Measurements from ENCODE around the gene VPS13D. TPM values are rescaled to one million over a fixed set of nuclear protein-coding genes. Genes with fewer than 3 reads are reported as not detected.

The VPS13D gene
- total RNA-seq, 4 donors from 2014 or later = 60.9 to 91.6 (median 71.6) TPM

GRCh38 chr1:12302798-12303447, 73.1 kb downstream of the VPS13D start:
- Histone ChIP-seq H3K36me3 (peaks cover 0 to 72% of the 10 kb centered on the region in 2 donors), H3K9me3 (no peaks in the 10 kb centered on the region), H3K4me1 (no peaks in the 10 kb centered on the region), H3K27me3 (no peaks in the 10 kb centered on the region), H3K4me3 (no peak overlapping the region), H3K27ac (no peak overlapping the region)
- no peak for DNase-seq
- TF ChIP-seq CTCF (IDR thresholded peaks at IDR 0.05 in 4 of 5, conservative IDR thresholded peaks at IDR 0.05 in 1 of 5) (no peak), POLR2A (IDR thresholded peaks at IDR 0.05) (no peak)
- in situ Hi-C loops (cut with MboI; ENCODE audit: low sequenced_read_pairs in 4 of 4) = no loop called here
- no peak for ATAC-seq
- intact Hi-C loops (cut with DNase I; ENCODE audit: low total_unique reads) = no loop called here

GRCh38 chr1:12305377-12305776, 75.5 kb downstream of the VPS13D start:
- Histone ChIP-seq H3K9me3 (no peaks in the 10 kb centered on the region), H3K27ac (no peak overlapping the region), H3K27me3 (no peaks in the 10 kb centered on the region), H3K4me3 (no peak overlapping the region), H3K36me3 (peaks cover 0 to 69% of the 10 kb centered on the region in 2 donors), H3K4me1 (peaks cover 11 to 12% of the 10 kb centered on the region in 2 donors)
- DNase-seq (no peak), ATAC-seq (no peak)
- intact Hi-C loops (cut with DNase I; ENCODE audit: low total_unique reads) (no loop called here), in situ Hi-C loops (cut with MboI; ENCODE audit: low sequenced_read_pairs in 4 of 4) (no loop called here)
- TF ChIP-seq CTCF (IDR thresholded peaks at IDR 0.05 in 4 of 5, conservative IDR thresholded peaks at IDR 0.05 in 1 of 5) = no peak
- TF ChIP-seq POLR2A (IDR thresholded peaks at IDR 0.05) = no peak

GRCh38 chr1:12309783-12310742, 80.2 kb downstream of the VPS13D start:
- Histone ChIP-seq H3K36me3 (peaks cover 0 to 66% of the 10 kb centered on the region in 2 donors), H3K4me1 (peaks cover 18 to 20% of the 10 kb centered on the region in 2 donors), H3K27ac (peak overlapping the region; percentile 69 to 80 (median 76)), H3K4me3 (no peak overlapping the region), H3K9me3 (no peaks in the 10 kb centered on the region), H3K27me3 (no peaks in the 10 kb centered on the region)
- ATAC-seq (peak; percentile 64 to 66), DNase-seq (peak in 1 of 2 donors; percentile 24)
- in situ Hi-C loops (cut with MboI; ENCODE audit: low sequenced_read_pairs in 4 of 4) = loop anchor here in 3 of 4 donors (10.0 kb wide), 3 partner anchors 315 to 355 kb away; no protein-coding TSS in a partner anchor
- no peak for TF ChIP-seq CTCF (IDR thresholded peaks at IDR 0.05 in 4 of 5, conservative IDR thresholded peaks at IDR 0.05 in 1 of 5)
- intact Hi-C loops (cut with DNase I; ENCODE audit: low total_unique reads) = no loop called here

- H3K27ac ChIP-seq = peak overlapping the region; percentile 18 to 48 (median 42)
- in situ Hi-C loops (cut with MboI; ENCODE audit: low sequenced_read_pairs in 4 of 4) = loop anchor here in 3 of 4 donors (10.0 kb wide), 3 partner anchors 310 to 350 kb away; no protein-coding TSS in a partner anchor
Measured at GRCh38 chr1:12314333-12314903, 84.6 kb downstream of the VPS13D start.

More at GRCh38 chr1:12314333-12314903, 84.6 kb downstream of the VPS13D start:
- Histone ChIP-seq H3K4me1 (peaks cover 15 to 21% of the 10 kb centered on the region in 2 donors), H3K9me3 (no peaks in the 10 kb centered on the region), H3K27me3 (no peaks in the 10 kb centered on the region), H3K4me3 (no peak overlapping the region), H3K36me3 (peaks cover 0 to 49% of the 10 kb centered on the region in 2 donors)
- DNase-seq (no peak), ATAC-seq (peak; percentile 40 to 62)
- intact Hi-C loops (cut with DNase I; ENCODE audit: low total_unique reads) = loop anchor here (1.0 kb wide), 1 partner anchor 344 kb away; no protein-coding TSS in a partner anchor
- TF ChIP-seq CTCF (IDR thresholded peaks at IDR 0.05 in 4 of 5, conservative IDR thresholded peaks at IDR 0.05 in 1 of 5) (peak in 2 of 5 experiments; percentile 31 to 47), POLR2A (IDR thresholded peaks at IDR 0.05) (no peak)
